Thymus (tissue), 11 donors: ENCODE measurements around the gene LIF. TPM values are rescaled to one million over a fixed set of nuclear protein-coding genes. Genes with fewer than 3 reads are reported as not detected.

Source experiments
- DNase-seq, 9 donors: peaks; one replicate each; pipeline ENCODE4 v3.0.0-alpha.2; 2013; ENCODE audit warnings: low spot score in 9 of 9, low read depth in 6 of 9, missing footprints in 1 of 9
- H3K27ac ChIP-seq, 2 donors: one replicate each; pipeline ENCODE4 v1.5.1; 2013; ENCODE audit warnings: control low read depth in 1 of 2, low read depth in 1 of 2, low read length in 1 of 2, mild to moderate bottlenecking in 1 of 2, moderate library complexity in 1 of 2
- H3K27me3 ChIP-seq, 2 donors: one replicate each; pipeline ENCODE4 v1.5.1; 2013; ENCODE audit warnings: low read length in 1 of 2; ENCODE audit not compliant: control insufficient read depth in 2 of 2, insufficient read depth in 1 of 2
- H3K36me3 ChIP-seq, 2 donors: one replicate each; pipeline ENCODE4 v1.5.1; 2013; ENCODE audit warnings: low read length in 1 of 2, mild to moderate bottlenecking in 1 of 2, moderate library complexity in 1 of 2; ENCODE audit not compliant: control insufficient read depth in 2 of 2, insufficient read depth in 2 of 2
- H3K4me1 ChIP-seq, 2 donors: one replicate each; pipeline ENCODE4 v1.5.1; 2013; ENCODE audit warnings: low read length in 2 of 2; ENCODE audit not compliant: control insufficient read depth in 2 of 2, insufficient read depth in 2 of 2
- H3K4me3 ChIP-seq, 2 donors: one replicate each; pipeline ENCODE4 v1.5.1; 2013; ENCODE audit warnings: low read length in 2 of 2, control low read depth in 1 of 2, mild to moderate bottlenecking in 1 of 2
- H3K9me3 ChIP-seq, 2 donors: one replicate each; pipeline ENCODE4 v1.5.1; 2013; ENCODE audit warnings: low read length in 1 of 2, mild to moderate bottlenecking in 1 of 2; ENCODE audit not compliant: control insufficient read depth in 2 of 2, insufficient read depth in 1 of 2
- WGBS: extraction: QIAGEN DNeasy Blood & Tissue Kit; methylation state at CpG from one replicate; pipeline ENCODE4 v1.1.7; 2013; 5-methylcytosine and 5-hydroxymethylcytosine counted together
- polyA plus RNA-seq: library from polyadenylated mRNA; stranded (reverse); fragments of 200-250 nt; gene quantifications from one replicate; pipeline ENCODE4 v1.2.3, GENCODE V29; 2013
- total RNA-seq: library from RNA; stranded (reverse); fragments of 120-200 nt; gene quantifications from one replicate; pipeline ENCODE4 v1.2.4, GENCODE V29; 2013
- donor health status: healthy.

LIF gene
- total and polyA plus RNA-seq, 2 donors, result 0.21 to 0.90 TPM

- peaks cover 0 to 6% of the 10 kb centered on the region in 2 donors for H3K9me3 ChIP-seq
- no peak overlapping the region for H3K27ac ChIP-seq
- H3K4me3 ChIP-seq, result no peak overlapping the region
- H3K4me1 ChIP-seq, result peaks cover 11 to 70% of the 10 kb centered on the region in 2 donors
- WGBS, result 98% methylated on average over 8 of the region's 8 CpGs
- peaks cover 0 to 2% of the 10 kb centered on the region in 2 donors for H3K27me3 ChIP-seq
- H3K36me3 ChIP-seq, result no peaks in the 10 kb centered on the region
- no peak for DNase-seq
These were observed 14.6 kb upstream of the LIF start for GRCh38 chr22:30261134-30261533.

- Histone ChIP-seq H3K27ac (no peak overlapping the region), H3K4me3 (no peak overlapping the region)
These were observed 14.1 kb upstream of the LIF start for GRCh38 chr22:30260682-30261081.

GRCh38 chr22:30260276-30260675, 13.7 kb upstream of the LIF start:
- H3K4me3 ChIP-seq, result no peak overlapping the region
- peaks cover 0 to 2% of the 10 kb centered on the region in 2 donors for H3K27me3 ChIP-seq
- no peak overlapping the region for H3K27ac ChIP-seq
- WGBS, result 55% methylated on average over 11 of the region's 11 CpGs
- no peaks in the 10 kb centered on the region for H3K36me3 ChIP-seq
- DNase-seq, result peak in 1 of 9 donors; percentile 29
- H3K9me3 ChIP-seq, result no peaks in the 10 kb centered on the region
- peaks cover 5 to 64% of the 10 kb centered on the region in 2 donors for H3K4me1 ChIP-seq

More at GRCh38 chr22:30260682-30261081, 14.1 kb upstream of the LIF start:
- H3K4me1 ChIP-seq, result peaks cover 7 to 68% of the 10 kb centered on the region in 2 donors
- no peak for DNase-seq
- H3K9me3 ChIP-seq, result peaks cover 0 to 1% of the 10 kb centered on the region in 2 donors
- H3K36me3 ChIP-seq, result no peaks in the 10 kb centered on the region
- peaks cover 0 to 2% of the 10 kb centered on the region in 2 donors for H3K27me3 ChIP-seq
- 97% methylated on average over 8 of the region's 8 CpGs for WGBS

GRCh38 chr22:30254314-30254713, 7.8 kb upstream of the LIF start:
- Histone ChIP-seq H3K9me3 (no peaks in the 10 kb centered on the region), H3K4me1 (peaks cover 5 to 36% of the 10 kb centered on the region in 2 donors), H3K36me3 (no peaks in the 10 kb centered on the region), H3K27ac (no peak overlapping the region), H3K4me3 (no peak overlapping the region), H3K27me3 (no peaks in the 10 kb centered on the region)
- DNase-seq, result no peak
- WGBS, result 96% methylated on average over 6 of the region's 6 CpGs

- peaks cover 0 to 5% of the 10 kb centered on the region in 2 donors for H3K27me3 ChIP-seq
- no peak overlapping the region for H3K27ac ChIP-seq
- H3K4me3 ChIP-seq, result no peak overlapping the region
- 62% methylated on average over 22 of the region's 22 CpGs for WGBS
- H3K4me1 ChIP-seq, result peaks cover 5 to 32% of the 10 kb centered on the region in 2 donors
- DNase-seq, result no peak
- no peaks in the 10 kb centered on the region for H3K36me3 ChIP-seq
- no peaks in the 10 kb centered on the region for H3K9me3 ChIP-seq
These were observed 6.8 kb upstream of the LIF start for GRCh38 chr22:30253205-30253852.

- Histone ChIP-seq H3K36me3 (no peaks in the 10 kb centered on the region), H3K27ac (no peak overlapping the region), H3K4me1 (peaks cover 0 to 25% of the 10 kb centered on the region in 2 donors), H3K9me3 (no peaks in the 10 kb centered on the region), H3K27me3 (peaks cover 0 to 12% of the 10 kb centered on the region in 2 donors), H3K4me3 (no peak overlapping the region)
- 86% methylated on average over 22 of the region's 22 CpGs for WGBS
- no peak for DNase-seq
These were observed 6.0 kb upstream of the LIF start for GRCh38 chr22:30252411-30253204.

- H3K4me3 ChIP-seq, result no peak overlapping the region
- no peak for DNase-seq
- no peaks in the 10 kb centered on the region for H3K36me3 ChIP-seq
- no peak overlapping the region for H3K27ac ChIP-seq
- peaks cover 0 to 32% of the 10 kb centered on the region in 2 donors for H3K4me1 ChIP-seq
- WGBS, result 96% methylated on average over 10 of the region's 10 CpGs
- H3K27me3 ChIP-seq, result peaks cover 0 to 21% of the 10 kb centered on the region in 2 donors
- no peaks in the 10 kb centered on the region for H3K9me3 ChIP-seq
These were observed 5.2 kb upstream of the LIF start for GRCh38 chr22:30251711-30252110.

- Histone ChIP-seq H3K4me1 (peaks cover 4 to 30% of the 10 kb centered on the region in 2 donors), H3K9me3 (no peaks in the 10 kb centered on the region), H3K4me3 (no peak overlapping the region), H3K36me3 (no peaks in the 10 kb centered on the region), H3K27me3 (peaks cover under 1 to 30% of the 10 kb centered on the region in 2 donors), H3K27ac (no peak overlapping the region)
- 87% methylated on average over 12 of the region's 12 CpGs for WGBS
- no peak for DNase-seq
These were observed 4.2 kb upstream of the LIF start for GRCh38 chr22:30250661-30251267.

GRCh38 chr22:30250039-30250565, 3.5 kb upstream of the LIF start:
- WGBS, result 97% methylated on average over 3 of the region's 3 CpGs
- peaks cover 3 to 36% of the 10 kb centered on the region in 2 donors for H3K27me3 ChIP-seq
- no peak for DNase-seq
- no peak overlapping the region for H3K27ac ChIP-seq
- peaks cover 4 to 36% of the 10 kb centered on the region in 2 donors for H3K4me1 ChIP-seq
- no peaks in the 10 kb centered on the region for H3K9me3 ChIP-seq
- no peaks in the 10 kb centered on the region for H3K36me3 ChIP-seq
- H3K4me3 ChIP-seq, result no peak overlapping the region
